HuH-7 (cell line): ENCODE results near the gene LHPP.

ENCODE experiments used
- DNase-seq: peaks from one replicate; pipeline ENCODE4 v3.0.0; 2011; ENCODE audit warnings: low spot score

LHPP gene

GRCh38 chr10:124557648-124558338 is 96.2 kb downstream of the LHPP start:
- DNase-seq, result no peak

- no peak for DNase-seq
These were observed 97.0 kb downstream of the LHPP start for GRCh38 chr10:124558339-124559321.

DNA sequence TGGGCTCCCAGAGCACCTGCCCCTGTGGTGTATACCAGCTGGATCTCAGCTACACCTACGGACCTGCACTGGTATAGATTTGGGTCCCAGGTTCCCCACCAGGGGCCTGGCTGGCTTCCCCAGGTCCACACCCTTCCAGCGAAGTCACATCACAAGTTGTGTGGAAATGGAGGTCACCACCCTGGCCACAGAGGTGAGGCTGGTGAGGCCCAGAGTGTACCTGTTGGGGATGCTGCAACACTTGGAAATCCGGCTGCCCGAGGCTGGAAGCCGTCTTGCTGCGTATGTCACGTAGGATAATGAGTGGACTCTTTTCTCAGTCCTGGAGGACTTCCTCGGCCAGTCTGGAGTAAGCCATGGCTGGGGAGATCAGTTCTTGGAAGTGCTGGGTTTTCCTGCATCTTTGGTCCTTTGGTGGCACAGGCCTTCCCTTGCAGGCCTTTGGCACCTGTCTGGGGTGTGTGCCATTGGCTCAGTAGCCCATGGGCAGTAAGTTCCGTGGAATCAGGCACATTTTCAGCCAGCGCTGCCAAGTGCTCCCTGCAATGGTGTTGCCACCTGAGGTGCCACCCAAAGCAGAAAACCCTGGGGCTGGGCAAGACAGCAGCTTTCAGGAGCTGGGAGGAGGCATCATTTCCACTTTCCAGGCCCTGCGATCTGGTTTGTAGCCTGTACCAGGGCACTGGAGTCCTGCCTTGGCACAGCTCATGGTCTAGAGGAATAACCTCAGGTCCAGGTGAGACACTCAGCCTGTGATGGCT is 97.9 kb downstream of the LHPP start:
- no peak for DNase-seq

DNA sequence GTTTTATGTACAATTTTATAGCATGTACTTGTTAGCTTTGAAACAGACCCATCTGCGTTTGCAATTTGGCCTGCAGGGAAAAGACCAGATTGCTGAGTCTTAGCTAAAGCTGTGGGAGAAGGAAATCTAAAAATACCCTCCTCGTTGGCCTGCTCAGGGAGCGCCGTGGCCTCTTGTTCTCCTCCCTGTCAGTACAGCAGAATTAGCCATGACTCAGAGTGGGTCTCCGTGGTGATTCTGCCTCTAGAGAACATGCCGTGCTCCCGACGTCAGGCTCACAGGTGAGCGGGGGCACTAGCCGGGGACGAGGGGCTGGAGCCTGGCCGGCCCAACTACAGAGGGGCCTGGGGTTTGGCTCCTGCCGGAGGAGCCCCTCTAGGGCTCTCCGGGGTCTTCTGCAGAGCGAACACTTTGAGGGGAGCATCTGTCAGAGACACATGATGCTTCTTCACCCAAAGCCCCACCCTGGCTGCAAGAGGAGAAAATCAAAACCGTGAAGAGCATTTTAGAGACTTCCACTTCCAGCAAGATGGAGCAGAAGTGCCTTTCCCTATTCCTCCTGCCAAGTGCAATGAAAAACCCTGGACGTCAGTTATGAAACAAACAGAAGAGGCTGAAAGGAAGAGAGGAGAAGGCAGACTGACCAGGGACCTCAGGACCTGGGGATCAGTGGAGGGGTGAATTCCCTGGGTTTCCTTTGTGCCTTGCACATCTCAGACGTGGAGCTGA is 98.9 kb downstream of the LHPP start:
- no peak for DNase-seq

- no peak for DNase-seq
These were observed 99.6 kb downstream of the LHPP start for GRCh38 chr10:124561206-124561605.

- no peak for DNase-seq
These were observed 100.9 kb downstream of the LHPP start for GRCh38 chr10:124562425-124563060.

- DNase-seq, result no peak
These were observed 101.9 kb downstream of the LHPP start for GRCh38 chr10:124563320-124564040.

GRCh38 chr10:124564881-124565280 is 103.3 kb downstream of the LHPP start:
- DNase-seq, result no peak

DNA sequence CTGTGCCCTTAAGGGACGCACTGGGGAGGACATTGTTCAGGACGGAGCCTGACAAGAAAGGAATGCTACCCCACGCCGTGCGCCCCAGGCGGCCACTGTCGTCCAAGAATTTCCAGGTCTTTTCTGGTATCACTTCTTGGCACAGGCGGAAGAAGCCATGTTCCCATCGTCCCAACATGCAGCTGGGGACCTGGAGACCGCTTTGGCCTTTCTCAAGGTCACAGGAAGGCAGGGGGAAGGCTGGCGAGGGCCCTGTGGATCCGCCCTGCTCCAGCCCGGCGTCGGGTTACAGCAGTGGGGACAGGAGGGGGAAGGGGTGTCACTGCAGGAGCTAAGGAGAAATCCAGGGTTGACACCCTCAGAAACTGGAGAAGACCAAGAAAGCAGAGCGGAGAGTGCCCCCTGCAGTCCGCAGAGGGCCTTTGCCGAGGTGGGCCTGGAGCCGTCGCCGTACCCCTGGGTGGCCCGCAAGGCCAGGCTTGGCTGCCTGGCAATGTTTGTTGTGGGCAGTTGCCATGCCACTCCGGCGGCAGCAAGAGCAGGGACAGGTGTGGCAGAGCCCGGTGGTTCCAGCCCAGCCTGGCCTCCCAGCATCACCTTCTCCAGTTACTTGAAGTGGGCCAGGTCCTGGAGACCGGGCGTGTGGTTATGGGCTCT is 104.1 kb downstream of the LHPP start:
- peak; percentile 77 for DNase-seq

GRCh38 chr10:124566222-124566888 is 104.7 kb downstream of the LHPP start:
- no peak for DNase-seq

DNA sequence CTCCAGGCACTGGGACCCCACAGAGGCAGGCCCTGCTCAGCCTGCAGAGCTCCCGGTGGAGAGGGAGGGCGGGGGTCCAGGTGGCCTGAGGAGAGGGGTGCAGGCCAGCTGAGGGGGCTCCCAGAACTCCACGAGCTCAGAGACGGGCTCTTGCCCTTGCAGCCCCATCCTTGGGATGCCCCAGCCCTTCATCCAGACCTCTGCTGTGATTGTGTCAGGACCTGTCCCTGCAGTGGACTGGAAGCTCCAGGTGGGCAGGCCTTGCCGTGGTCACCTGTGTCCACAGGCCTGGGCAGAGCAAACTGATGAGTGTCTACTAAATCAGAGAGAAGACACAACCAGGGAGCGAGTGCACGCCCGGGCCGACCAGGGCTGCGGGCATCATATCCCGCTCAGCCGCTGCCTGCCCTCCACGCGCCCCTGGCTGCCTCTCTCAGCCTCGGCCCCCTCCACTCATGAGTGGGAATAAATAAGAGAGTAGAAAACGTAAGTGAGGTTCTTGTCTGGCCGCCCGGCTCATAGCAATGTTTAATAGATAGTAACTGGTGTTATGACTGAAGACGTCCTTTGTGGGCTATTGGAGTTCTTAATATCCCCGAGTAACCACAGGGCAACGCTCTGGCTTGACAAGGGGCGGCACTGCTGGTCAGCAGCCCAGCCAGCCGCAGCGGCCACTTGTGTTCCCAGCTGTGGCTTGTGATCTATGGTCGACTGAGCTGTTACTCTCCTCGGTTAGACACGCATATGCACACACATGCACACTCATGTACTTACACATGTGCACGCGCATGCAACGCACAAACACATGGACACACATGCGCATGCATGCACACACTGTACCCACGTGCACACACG is 105.6 kb downstream of the LHPP start:
- DNase-seq, result no peak

DNA sequence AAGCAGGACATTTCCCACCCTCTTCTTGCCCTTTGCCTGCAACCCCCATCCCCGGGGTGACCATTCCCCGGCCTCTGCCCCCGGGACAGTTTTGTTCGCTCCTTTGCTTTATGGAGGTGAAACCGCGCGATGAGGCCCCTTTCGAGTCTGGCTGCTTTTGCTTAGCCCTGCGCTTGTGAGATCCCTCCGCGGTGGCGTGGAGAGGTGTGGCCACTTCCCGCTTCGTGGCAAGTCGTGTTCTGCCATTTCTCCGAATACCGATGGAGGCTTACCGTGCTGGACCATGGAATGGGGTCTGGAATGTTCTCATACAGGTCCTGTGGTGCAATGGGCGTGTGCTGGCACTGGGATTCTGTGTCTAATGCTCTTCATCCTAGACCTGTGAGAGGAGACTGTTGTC is 106.7 kb downstream of the LHPP start:
- no peak for DNase-seq

GRCh38 chr10:124568848-124569622 is 107.4 kb downstream of the LHPP start:
- no peak for DNase-seq

DNA sequence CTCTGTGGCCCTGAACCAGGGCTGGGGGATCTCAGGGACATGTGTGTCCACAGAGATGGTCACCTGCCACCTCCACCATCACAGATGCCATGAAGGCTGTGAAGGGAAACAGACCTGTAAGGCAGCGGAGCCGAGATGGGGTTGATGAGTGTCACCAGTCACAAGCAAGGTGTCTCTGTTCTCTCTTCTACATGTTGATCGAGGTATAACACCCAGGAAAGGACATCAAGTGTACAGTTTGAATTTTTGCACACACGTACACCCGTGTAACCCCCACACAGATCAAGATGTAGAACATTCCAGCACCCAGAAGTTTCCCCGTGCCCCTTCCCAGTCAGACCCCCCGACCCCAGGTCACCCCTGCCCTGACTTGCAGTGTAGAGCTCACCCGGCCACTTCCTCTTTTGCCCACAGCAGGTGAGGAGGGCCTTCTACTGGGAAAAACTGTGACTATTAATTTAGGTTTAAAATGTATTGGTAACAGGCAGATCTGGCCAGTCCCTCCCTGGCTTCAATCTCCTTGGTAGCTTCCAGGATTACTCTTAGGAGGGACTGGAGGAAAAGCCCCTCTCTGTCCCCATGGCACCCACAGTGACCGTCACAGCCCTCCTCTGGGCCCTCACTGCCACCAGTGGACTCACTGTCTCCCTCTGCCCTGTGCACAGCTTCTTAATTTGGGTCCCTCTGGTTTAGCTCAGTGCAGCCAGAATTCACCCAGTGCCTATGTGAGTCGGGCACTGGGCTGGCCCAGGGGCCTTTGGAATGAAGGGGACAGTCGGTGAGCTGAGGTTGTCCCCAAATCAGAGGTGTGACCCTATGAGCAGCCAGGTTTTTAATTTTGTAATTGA is 108.2 kb downstream of the LHPP start:
- DNase-seq, result no peak

DNA sequence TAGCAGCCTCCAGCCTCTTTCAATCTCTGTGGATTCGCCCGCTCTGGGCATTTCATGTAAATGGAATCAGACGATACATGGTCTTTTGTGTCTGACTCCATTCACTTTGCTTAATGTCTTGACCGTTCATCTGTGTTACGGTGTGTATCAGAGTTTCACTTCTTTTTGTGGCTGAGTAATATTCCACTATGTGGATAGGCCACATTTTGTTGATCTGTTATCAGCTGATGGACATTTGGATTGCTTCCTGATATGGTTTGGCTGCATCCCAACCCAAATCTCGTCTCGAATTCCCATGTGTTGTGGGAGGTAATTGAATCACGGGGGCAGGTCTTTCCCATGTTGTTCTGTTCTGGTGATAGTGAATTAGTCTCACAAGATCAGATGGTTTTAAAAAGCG is 109.0 kb downstream of the LHPP start:
- DNase-seq, result no peak

GRCh38 chr10:124572751-124573150 is 111.1 kb downstream of the LHPP start:
- no peak for DNase-seq
